OCI-LY7 (cell line): ENCODE measurements around the gene CFL1. TPM values are rescaled to one million over a fixed set of nuclear protein-coding genes. Genes with fewer than 3 reads are reported as not detected.

Experiments
- BruUV-seq: library from RNA; stranded (reverse); fragments of 400-500 nt; replicated peaks from 2 replicates; lab custom pipeline; 2021; lab: Mats Ljungman, UMichigan
- CTCF ChIA-PET: fragments of 300-600 bp; sonication (Branson Sonifier 250); formaldehyde crosslinking; loops from one replicate; lab custom pipeline; 2022; ENCODE audit warnings: antibody characterized with exemption; ENCODE audit not compliant: unreplicated experiment; lab: Charles Lee
- POLR2A ChIA-PET: fragments of 300-600 bp; sonication (Branson Sonifier 250); formaldehyde crosslinking; loops from one replicate; lab custom pipeline; 2022; ENCODE audit warnings: antibody characterized with exemption; lab: Charles Lee
- DNase-seq: peaks from one replicate; pipeline ENCODE4 v3.0.0-alpha.2; 2015; ENCODE audit warnings: low spot score
- H2AFZ ChIP-seq: fragments of 200-600 bp; sonication (generic), shearing (Covaris generic); 2 replicates; pipeline ENCODE4 v1.6.1; 2014; ENCODE audit warnings: mild to moderate bottlenecking, antibody characterized with exemption, low read length, moderate library complexity
- H3K27ac ChIP-seq: fragments of 200-600 bp; sonication (generic); 2 replicates; pipeline ENCODE4 v1.5.1; 2014; ENCODE audit warnings: mixed run types, low read depth, mild to moderate bottlenecking, moderate library complexity, low read length, inconsistent platforms; ENCODE audit not compliant: poor library complexity, severe bottlenecking
- H3K36me3 ChIP-seq: fragments of 200-600 bp; sonication (generic); 2 replicates; pipeline ENCODE4 v1.6.1; 2014; ENCODE audit warnings: mild to moderate bottlenecking, antibody characterized with exemption, low read length, moderate library complexity, mixed read lengths; ENCODE audit not compliant: insufficient read depth
- H3K4me1 ChIP-seq: fragments of 200-600 bp; sonication (generic); 2 replicates; pipeline ENCODE4 v1.5.1; 2014; ENCODE audit warnings: mild to moderate bottlenecking, low read length; ENCODE audit not compliant: insufficient read depth, poor library complexity, severe bottlenecking
- H3K4me2 ChIP-seq: fragments of 200-600 bp; sonication (generic); 2 replicates; pipeline ENCODE4 v1.6.1; 2014; ENCODE audit warnings: mild to moderate bottlenecking, low read length
- H3K4me3 ChIP-seq: fragments of 200-600 bp; sonication (generic); 2 replicates; pipeline ENCODE4 v1.5.1; 2014; ENCODE audit warnings: mild to moderate bottlenecking, low read depth, low read length; ENCODE audit not compliant: poor library complexity, severe bottlenecking
- H3K79me2 ChIP-seq: fragments of 200-600 bp; sonication (generic); 2 replicates; pipeline ENCODE4 v1.6.1; 2016; ENCODE audit warnings: low read depth, mild to moderate bottlenecking, low read length, moderate library complexity, mixed read lengths; ENCODE audit not compliant: insufficient read depth
- H3K9me2 ChIP-seq: fragments of 200-600 bp; sonication (generic); 2 replicates; pipeline ENCODE4 v1.6.1; 2016; ENCODE audit warnings: mild to moderate bottlenecking, low read length, mixed read lengths; ENCODE audit not compliant: insufficient read depth
- H3K9me3 ChIP-seq: fragments of 200-600 bp; sonication (generic); 2 replicates; pipeline ENCODE4 v1.6.1; 2014; ENCODE audit warnings: mild to moderate bottlenecking, mixed run types, low read length, mixed read lengths
- H4K20me1 ChIP-seq: fragments of 200-600 bp; sonication (generic); 2 replicates; pipeline ENCODE4 v1.6.1; 2014; ENCODE audit warnings: mild to moderate bottlenecking, antibody characterized with exemption, low read length, moderate library complexity, mixed read lengths; ENCODE audit not compliant: insufficient read depth
- EZH2phosphoT487 ChIP-seq: fragments of 200-600 bp; sonication (generic); IDR thresholded peaks from 2 replicates; pipeline ENCODE4 v1.6.1; 2018; ENCODE audit warnings: low read depth, borderline replicate concordance, mild to moderate bottlenecking, mixed run types, antibody characterized with exemption, low read length, moderate library complexity, mixed read lengths
- intact Hi-C: fragments of 100-400 bp; cut with micrococcal nuclease; formaldehyde crosslinking; loops from one replicate; pipeline ENCODE4 v1.10.0; 2022; ENCODE audit not compliant: unreplicated experiment
- total RNA-seq, 2 experiments: library from RNA; depleted of rRNA in 1 of 2; stranded (reverse); fragments of >200 nt in 1 of 2; shearing (Covaris generic) in 1 of 2; gene quantifications; 2 replicates each; pipeline ENCODE4 v1.2.3, GENCODE V29; 2014 to 2022
- TF ChIP-seq, protein P1 (sequence below): fragments of 200-600 bp; sonication (generic); conservative IDR thresholded peaks from 2 replicates; pipeline ENCODE4 v1.5.1; 2014; ENCODE audit warnings: mild to moderate bottlenecking, antibody characterized with exemption, low read length, moderate library complexity, mixed read lengths

The CFL1 gene
- total RNA-seq, 2 experiments from 2014 or later: 1,019 to 1,119 TPM

DNA sequence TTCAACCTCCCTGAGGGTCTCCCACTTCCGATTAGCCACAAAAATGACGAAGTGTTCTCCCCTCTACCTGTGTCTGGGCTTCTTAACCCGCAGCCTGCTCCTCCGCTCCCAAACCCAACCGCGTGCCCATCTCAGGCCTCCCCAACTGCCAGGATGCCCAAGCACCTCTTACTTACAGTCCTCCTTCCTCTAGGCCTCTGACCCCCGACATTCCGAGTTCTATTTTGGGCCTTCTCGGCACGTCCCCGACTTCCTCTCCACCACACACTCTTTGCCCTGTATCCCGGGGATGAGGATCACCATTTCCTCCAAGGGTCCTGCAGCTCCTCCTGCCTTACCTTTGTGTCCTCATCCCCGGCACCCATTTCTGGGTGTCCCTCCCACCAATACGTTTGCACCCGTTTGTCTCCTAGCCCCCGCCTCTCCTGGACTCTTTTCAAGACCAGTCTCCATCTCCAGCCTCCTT is 1.9 kb upstream of the CFL1 start:
- Histone ChIP-seq H2AFZ (peak overlapping the region; percentile 12; the same call in 1 of the 2 replicates), H3K4me3 (peak overlapping the region; percentile 99), H3K9me3 (no peaks in the 10 kb centered on the region), H3K27ac (peak overlapping the region; percentile 93), H4K20me1 (peaks cover 20% of the 10 kb centered on the region), H3K79me2 (peaks cover 43% of the 10 kb centered on the region), H3K4me2 (peak overlapping the region; percentile 96), H3K9me2 (no peaks in the 10 kb centered on the region), H3K36me3 (peaks cover 61% of the 10 kb centered on the region), H3K4me1 (peaks cover 31% of the 10 kb centered on the region)
- no peak for DNase-seq
- BruUV-seq: no TSS peak
- intact Hi-C loops: loop anchor here (1.0 to 5.0 kb wide), 9 partner anchors 28 to 407 kb away; partner anchors contain the start of genes BANF1, C11orf68, DRAP1 and EIF1AD
- TF ChIP-seq, protein P1, sequence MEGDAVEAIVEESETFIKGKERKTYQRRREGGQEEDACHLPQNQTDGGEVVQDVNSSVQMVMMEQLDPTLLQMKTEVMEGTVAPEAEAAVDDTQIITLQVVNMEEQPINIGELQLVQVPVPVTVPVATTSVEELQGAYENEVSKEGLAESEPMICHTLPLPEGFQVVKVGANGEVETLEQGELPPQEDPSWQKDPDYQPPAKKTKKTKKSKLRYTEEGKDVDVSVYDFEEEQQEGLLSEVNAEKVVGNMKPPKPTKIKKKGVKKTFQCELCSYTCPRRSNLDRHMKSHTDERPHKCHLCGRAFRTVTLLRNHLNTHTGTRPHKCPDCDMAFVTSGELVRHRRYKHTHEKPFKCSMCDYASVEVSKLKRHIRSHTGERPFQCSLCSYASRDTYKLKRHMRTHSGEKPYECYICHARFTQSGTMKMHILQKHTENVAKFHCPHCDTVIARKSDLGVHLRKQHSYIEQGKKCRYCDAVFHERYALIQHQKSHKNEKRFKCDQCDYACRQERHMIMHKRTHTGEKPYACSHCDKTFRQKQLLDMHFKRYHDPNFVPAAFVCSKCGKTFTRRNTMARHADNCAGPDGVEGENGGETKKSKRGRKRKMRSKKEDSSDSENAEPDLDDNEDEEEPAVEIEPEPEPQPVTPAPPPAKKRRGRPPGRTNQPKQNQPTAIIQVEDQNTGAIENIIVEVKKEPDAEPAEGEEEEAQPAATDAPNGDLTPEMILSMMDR: no peak
- no peak for TF ChIP-seq EZH2phosphoT487
- ChIA-PET CTCF (interaction anchor here (0.5 to 2.0 kb wide), 7 partner anchors 10 to 1081 kb away, joined by 3 to 17 read pairs (median 4); partner anchors contain the start of genes CCDC85B, FIBP and SF1), POLR2A (interaction anchor here (0.6 to 3.9 kb wide), 11 partner anchors 12 to 361 kb away, joined by 3 to 59 read pairs (median 3); partner anchors contain the start of genes CCDC85B, FIBP and PCNX3)

DNA sequence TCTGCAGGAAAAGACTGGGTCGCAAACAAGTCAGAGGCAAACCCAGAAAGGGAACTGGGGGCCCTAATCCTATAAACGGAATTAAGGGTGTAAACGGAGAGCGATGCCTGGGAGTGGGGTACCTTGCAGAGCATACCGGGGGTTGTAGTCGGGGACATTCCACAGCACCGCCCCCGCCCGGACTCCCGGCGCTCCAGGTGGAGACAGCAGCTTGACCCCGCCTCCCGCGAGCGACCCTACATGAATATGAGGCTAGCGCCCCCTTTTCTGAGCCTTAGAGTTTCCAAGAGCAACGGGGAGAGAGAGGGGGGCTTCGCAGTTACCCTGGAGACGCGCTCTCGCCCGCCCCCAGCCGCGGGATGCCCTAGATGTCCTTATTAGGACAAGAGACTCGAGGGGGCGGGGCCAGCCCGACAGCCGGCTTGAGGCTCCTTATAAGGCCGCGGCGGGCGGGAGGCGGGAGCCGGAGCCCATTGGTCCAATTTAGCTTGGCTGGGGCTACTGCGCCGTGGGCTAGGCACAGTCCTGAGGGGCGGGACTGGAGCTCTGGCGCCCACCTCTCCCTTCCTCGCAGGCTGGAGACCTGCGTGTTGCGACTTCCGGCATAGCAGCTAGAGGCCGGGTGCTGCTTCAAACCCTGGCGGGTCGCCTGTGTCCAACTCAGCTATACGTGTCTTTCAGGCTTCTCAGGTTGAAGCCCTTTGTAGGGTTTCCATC is 1.3 kb upstream of the CFL1 start:
- Histone ChIP-seq H3K4me1 (peaks cover 31% of the 10 kb centered on the region), H3K4me3 (peak overlapping the region; percentile 99), H3K79me2 (peaks cover 49% of the 10 kb centered on the region), H3K36me3 (peaks cover 61% of the 10 kb centered on the region), H3K4me2 (peak overlapping the region; percentile 96), H4K20me1 (peaks cover 20% of the 10 kb centered on the region), H3K9me3 (no peaks in the 10 kb centered on the region), H3K27ac (peak overlapping the region; percentile 93), H3K9me2 (no peaks in the 10 kb centered on the region), H2AFZ (peak overlapping the region; percentile 73)
- BruUV-seq: no TSS peak
- peak; percentile 99 for DNase-seq
- intact Hi-C loops: loop anchor here (1.0 to 5.0 kb wide), 7 partner anchors 29 to 408 kb away; partner anchors contain the start of genes BANF1, C11orf68, DRAP1 and EIF1AD
- TF ChIP-seq, protein P1: 0 out of 2 replicates have a peak, but pooled peaks have one; percentile 26
- no peak for TF ChIP-seq EZH2phosphoT487
- POLR2A ChIA-PET: interaction anchor here (0.6 to 3.9 kb wide), 11 partner anchors 13 to 396 kb away, joined by 3 to 59 read pairs (median 3); partner anchors contain the start of genes CCDC85B, FIBP and PCNX3
- CTCF ChIA-PET: interaction anchor here (0.7 to 2.0 kb wide), 6 partner anchors 11 to 34 kb away, joined by 3 to 17 read pairs (median 4); partner anchors contain the start of genes CCDC85B and FIBP
